22Rv1 (cell line): ENCODE measurements around the gene FBRS.
"Not testable (repeated sequence)": the region's sequence is repeated elsewhere in the genome, so short reads cannot be mapped to it uniquely, and the experiment has no call there.

Source experiments
- H3K27ac ChIP-seq: fragments of 450-650 bp; 2 replicates; pipeline ENCODE4 v1.5.1; 2017
- CTCF ChIP-seq: fragments of 450-650 bp; IDR thresholded peaks from 2 replicates; pipeline ENCODE4 v1.5.1; 2017; ENCODE audit warnings: mild to moderate bottlenecking
- ZFX ChIP-seq: fragments of 450-650 bp; IDR thresholded peaks from 2 replicates; pipeline ENCODE4 v1.6.1; 2017; ENCODE audit warnings: antibody characterized with exemption, borderline replicate concordance

FBRS gene

GRCh38 chr16:30633526-30633925 lies 24.7 kb upstream of the FBRS start:
- TF ChIP-seq ZFX (no peak), CTCF (no peak)
- peak overlapping the region; percentile 83 for H3K27ac ChIP-seq

DNA sequence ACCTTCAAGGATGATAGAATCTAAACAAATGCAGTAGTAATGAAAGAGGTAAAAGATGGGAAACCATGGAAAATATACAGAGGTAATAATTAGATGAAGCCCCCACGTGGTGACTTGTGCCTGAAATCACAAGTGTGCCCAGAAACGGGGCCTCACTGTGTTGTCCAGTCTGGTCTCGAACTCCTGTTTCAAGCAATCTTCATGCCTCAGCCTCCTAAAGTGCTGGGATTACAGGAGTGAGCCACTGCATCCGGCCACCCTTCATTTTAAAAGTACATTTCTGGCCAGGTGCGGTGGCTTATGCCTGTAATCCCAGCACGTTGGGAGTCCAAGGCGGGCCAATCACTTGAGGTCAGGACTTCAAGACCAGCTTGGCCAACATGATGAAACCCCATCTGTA lies 21.6 kb upstream of the FBRS start:
- no peak for TF ChIP-seq CTCF
- TF ChIP-seq ZFX, result no peak
- H3K27ac ChIP-seq, result no peak overlapping the region

GRCh38 chr16:30637139-30637538 lies 21.1 kb upstream of the FBRS start:
- not testable (repeated sequence) for H3K27ac ChIP-seq

GRCh38 chr16:30637944-30638343 lies 20.3 kb upstream of the FBRS start:
- TF ChIP-seq ZFX (no peak), CTCF (peak; percentile 55)
- H3K27ac ChIP-seq, result no peak overlapping the region

DNA sequence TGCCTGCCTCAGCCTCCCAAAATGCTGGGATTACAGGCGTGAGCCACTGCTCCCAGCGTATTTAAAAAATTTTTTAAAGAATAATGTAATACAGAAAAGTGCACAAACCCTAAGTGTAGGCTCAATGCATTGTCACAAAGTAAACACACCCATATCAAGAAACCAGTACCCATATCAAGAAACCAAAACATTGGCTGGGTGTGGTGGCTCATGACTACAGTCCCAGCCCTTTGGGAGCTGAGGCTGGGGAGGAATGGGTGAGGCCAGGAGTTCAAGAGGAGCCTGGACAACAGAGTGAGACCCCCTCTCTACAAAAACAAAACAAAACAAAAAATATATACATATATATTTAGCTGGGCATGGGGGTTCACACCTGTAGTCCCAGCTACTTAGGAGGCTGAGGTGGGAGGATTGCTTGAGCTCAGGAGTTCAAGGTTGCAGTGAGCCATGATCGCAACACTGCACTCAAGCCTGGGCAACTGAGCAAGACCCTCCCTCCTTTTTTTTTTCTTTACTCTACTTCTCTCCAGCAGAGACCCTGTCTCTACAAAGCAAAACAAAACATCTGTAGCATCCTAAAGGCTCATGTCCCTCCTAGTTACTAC lies 16.8 kb upstream of the FBRS start:
- TF ChIP-seq CTCF (no peak), ZFX (no peak)
- no peak overlapping the region for H3K27ac ChIP-seq

DNA sequence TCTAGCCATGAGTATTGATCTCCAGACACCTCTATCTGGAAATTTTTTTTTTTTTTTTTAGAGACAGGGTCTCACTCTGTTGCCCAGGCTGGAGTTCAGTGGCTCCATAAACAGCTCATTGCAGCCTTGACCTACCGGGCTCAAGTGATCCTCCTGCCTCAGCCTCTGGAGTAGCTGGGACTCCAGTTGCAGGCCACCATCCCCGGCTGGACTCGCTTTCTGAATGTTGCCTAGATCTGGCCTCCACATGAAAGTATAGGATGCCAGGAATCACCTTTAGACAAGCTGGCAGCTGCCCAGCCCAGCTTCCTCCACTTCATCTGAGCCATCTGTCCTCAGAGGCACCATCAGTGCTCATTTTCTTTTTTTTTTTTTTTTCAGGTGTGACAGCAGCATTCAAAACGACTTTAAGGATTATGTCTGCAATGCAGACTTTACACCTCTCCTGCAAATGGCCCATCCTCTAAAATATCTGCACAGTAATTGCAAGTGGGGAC lies 13.8 kb upstream of the FBRS start:
- no peak overlapping the region for H3K27ac ChIP-seq
- TF ChIP-seq CTCF (no peak), ZFX (no peak)

- TF ChIP-seq ZFX, result no peak
- H3K27ac ChIP-seq, result no peak overlapping the region
These were observed 12.5 kb upstream of the FBRS start for GRCh38 chr16:30645727-30646126.

DNA sequence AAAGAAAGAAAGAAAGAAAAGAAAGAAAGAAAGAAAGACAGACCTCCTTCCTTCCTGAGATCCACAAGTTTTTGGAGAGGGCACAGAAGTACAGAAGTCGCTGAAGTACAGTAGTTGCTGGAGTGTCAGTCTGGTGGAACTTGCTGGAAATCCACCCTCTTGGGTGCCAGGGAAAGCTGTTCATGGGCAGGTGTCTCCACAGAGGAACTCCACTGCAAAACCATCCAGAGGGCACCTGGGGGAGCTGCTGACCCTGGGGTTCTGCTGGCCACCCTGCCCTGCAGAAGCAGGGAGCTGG lies 11.0 kb upstream of the FBRS start:
- TF ChIP-seq ZFX (no peak), CTCF (no peak)
- no peak overlapping the region for H3K27ac ChIP-seq
